T-helper 2 cell treated with Interferon-gamma antibody and Interleukin-4, amounts not matched to agents 5 μg/mL and 100 μg/mL, for 36 hours (primary cell): ENCODE data around the gene ARFIP1.
A peak's percentile ranks its signal among the peaks of the same experiment; 100 is the strongest.

ENCODE experiments used
- DNase-seq: peaks from one replicate; pipeline ENCODE4 v3.0.0; 2021; ENCODE audit warnings: low spot score
- H3K27ac Mint-ChIP-seq: one replicate; pipeline ENCODE4 v1.8.0; 2021; ENCODE audit warnings: mild to moderate bottlenecking, mixed read lengths
- H3K27me3 Mint-ChIP-seq: one replicate; pipeline ENCODE4 v1.8.0; 2021; ENCODE audit warnings: low read depth, mixed read lengths
- H3K36me3 Mint-ChIP-seq: one replicate; pipeline ENCODE4 v1.8.0; 2021; ENCODE audit warnings: low read depth, mixed read lengths
- H3K4me1 Mint-ChIP-seq: one replicate; pipeline ENCODE4 v1.8.0; 2021; ENCODE audit warnings: low read depth, mixed read lengths
- H3K4me3 Mint-ChIP-seq: one replicate; pipeline ENCODE4 v1.8.0; 2022; ENCODE audit warnings: mild to moderate bottlenecking, moderate library complexity, mixed read lengths
- H3K9me3 Mint-ChIP-seq: one replicate; pipeline ENCODE4 v1.8.0; 2021; ENCODE audit warnings: mixed read lengths

ARFIP1 gene

DNA sequence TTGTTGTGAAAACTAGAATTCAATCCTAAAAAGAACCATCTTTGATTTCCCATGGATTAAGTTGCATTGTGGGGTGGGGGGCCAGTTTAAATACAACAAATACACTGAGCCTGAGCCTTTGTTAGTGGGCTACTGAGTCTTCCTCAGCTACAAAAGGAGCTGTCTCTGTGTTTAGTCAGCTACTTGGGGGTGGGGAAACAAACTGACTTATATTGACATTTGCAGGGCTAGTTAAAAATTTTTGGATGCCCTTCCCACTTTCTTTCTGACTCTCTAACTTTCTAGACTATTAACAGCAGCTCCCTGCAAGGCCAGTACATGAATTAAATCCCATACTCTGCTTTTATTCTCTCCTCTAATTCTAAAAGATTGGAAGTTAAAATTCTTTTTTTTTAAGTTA lies 123.9 kb downstream of the ARFIP1 start:
- DNase-seq, result no peak
- H3K36me3 Mint-ChIP-seq, result peaks cover 9% of the 10 kb centered on the region

DNA sequence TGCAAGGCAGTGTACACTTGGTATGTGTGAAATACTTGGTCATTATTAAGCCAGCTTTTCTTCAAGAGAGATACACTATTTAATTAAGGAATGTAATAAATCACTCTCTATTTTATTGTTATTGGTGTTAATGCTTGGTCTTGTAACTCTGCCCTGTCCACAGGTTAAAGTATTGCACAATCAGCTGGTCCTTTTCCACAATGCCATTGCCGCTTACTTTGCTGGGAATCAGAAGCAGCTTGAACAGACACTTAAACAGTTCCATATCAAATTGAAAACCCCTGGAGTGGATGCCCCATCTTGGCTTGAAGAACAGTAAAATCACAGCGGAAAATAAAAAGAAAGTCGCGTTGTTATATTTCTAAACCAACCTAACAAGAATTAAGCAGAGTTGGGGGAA lies 130.1 kb downstream of the ARFIP1 start:
- Mint-ChIP-seq H3K27ac (no peak overlapping the region), H3K9me3 (no peaks in the 10 kb centered on the region)
- no peak for DNase-seq

More for the DNA sequence above, 123.9 kb downstream of the ARFIP1 start:
- Mint-ChIP-seq H3K27me3 (no peaks in the 10 kb centered on the region), H3K27ac (no peak overlapping the region), H3K9me3 (no peaks in the 10 kb centered on the region), H3K4me1 (no peaks in the 10 kb centered on the region), H3K4me3 (no peak overlapping the region)

DNA sequence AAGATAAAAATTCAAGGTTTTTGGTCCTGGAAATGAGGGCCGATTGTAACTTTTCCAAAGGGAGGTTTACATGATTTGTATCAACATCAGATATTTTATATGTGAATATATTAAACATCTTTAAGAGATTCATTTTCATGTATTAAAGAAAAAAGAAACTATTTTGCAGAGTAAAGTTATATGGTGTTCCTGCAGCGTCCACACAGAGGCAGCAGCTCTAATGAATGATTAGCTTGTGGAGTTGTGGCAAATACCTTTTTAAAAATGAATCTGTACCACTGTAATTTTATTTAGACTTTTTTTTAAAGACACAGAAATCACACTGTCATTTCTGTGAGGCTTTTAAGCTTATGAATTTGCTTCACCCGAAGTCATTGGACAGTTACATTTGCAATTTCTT lies 130.8 kb downstream of the ARFIP1 start:
- no peaks in the 10 kb centered on the region for H3K4me1 Mint-ChIP-seq
- H3K27me3 Mint-ChIP-seq, result no peaks in the 10 kb centered on the region
- no peak overlapping the region for H3K27ac Mint-ChIP-seq

More for the DNA sequence above, 130.1 kb downstream of the ARFIP1 start:
- H3K4me1 Mint-ChIP-seq, result no peaks in the 10 kb centered on the region
- H3K27me3 Mint-ChIP-seq, result no peaks in the 10 kb centered on the region
- H3K4me3 Mint-ChIP-seq, result no peak overlapping the region
- peaks cover 12% of the 10 kb centered on the region for H3K36me3 Mint-ChIP-seq

DNA sequence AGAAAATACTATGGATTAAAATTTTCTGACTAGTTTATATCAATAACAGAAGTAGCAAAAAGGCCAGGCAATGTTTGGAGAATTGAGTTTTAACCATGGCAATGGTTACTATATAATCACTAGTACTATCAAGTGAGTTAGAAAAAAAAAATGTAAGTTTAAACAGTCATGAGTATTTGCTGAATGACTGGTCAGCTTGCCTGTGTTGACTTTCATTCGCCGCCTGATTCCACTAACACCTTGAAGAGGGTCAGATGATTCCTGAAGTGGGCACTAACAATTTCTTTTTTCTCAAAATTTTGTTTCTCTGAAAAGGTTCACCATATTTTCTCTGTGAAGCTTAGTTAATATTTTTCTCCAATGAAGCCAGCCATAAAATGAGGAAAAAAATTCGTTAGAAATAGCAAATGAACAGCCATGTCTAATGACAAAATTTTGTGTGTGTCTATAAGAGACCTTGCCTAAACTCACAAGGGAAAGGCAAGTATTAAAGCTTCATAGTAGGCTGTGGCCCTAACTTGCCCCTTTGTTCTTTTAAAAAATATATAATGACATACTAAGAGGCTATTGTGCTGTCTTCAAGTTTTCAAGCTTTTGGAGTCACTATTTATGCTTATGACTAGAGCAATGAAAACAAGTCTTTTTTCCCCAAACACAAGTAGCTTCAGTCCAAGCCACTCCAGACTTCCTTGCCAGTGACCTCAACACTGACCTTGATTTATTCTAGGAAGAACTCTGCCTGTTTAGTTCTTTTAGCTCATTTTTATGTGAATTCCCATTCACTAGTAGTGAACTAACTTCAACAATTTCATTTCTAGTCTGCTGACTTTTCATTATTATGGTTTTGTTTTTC lies 138.0 kb downstream of the ARFIP1 start:
- H3K27ac Mint-ChIP-seq, result no peak overlapping the region
- DNase-seq, result no peak
- H3K4me1 Mint-ChIP-seq, result no peaks in the 10 kb centered on the region
- H3K9me3 Mint-ChIP-seq, result peaks cover 29% of the 10 kb centered on the region
- H3K27me3 Mint-ChIP-seq, result no peaks in the 10 kb centered on the region
- peaks cover 3% of the 10 kb centered on the region for H3K36me3 Mint-ChIP-seq
- H3K4me3 Mint-ChIP-seq, result no peak overlapping the region

More for the DNA sequence above, 130.8 kb downstream of the ARFIP1 start:
- Mint-ChIP-seq H3K36me3 (peaks cover 12% of the 10 kb centered on the region), H3K4me3 (no peak overlapping the region), H3K9me3 (no peaks in the 10 kb centered on the region)
- no peak for DNase-seq

DNA sequence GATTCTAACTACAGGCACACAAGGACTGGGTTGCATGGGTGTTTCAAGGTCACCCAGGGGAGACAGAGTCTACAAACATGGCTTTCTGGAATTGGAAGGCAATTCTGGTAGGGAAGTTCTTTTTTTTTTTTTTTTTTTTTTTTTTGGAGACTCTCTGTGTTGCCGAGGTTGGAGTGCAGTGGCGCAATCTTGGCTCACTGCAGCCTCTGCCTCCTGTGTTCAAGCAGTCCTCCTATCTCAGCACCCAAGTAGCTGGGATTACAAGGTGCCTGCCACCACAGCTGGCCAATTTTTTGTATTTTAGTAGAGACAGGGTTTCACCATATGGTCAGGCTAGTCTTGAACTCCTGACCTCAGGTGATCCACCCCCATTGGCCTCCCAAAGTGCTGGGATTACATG lies 140.1 kb downstream of the ARFIP1 start:
- Mint-ChIP-seq H3K4me1 (no peaks in the 10 kb centered on the region), H3K27me3 (no peaks in the 10 kb centered on the region), H3K36me3 (peaks cover 3% of the 10 kb centered on the region), H3K27ac (no peak overlapping the region), H3K9me3 (peaks cover 29% of the 10 kb centered on the region), H3K4me3 (no peak overlapping the region)
- no peak for DNase-seq

DNA sequence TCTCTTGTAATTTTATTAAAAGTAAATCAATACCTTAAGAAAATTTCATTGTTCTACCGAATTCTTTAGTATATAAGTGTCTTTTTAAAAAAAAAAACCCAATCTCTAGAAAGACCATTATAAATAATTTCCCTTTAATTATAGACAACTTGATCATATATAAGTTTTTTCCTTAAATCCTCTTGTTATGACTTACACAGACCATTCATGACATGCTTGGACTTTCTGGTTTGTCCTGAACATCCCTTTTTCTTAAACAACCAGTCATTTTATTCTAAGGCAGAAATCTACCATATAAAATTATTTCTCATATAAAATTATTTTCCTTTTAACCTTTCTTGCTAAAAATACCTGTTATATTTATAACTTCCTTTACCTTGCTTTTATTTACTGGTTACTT lies 141.0 kb downstream of the ARFIP1 start:
- no peak overlapping the region for H3K4me3 Mint-ChIP-seq
- H3K27me3 Mint-ChIP-seq, result no peaks in the 10 kb centered on the region
- no peak overlapping the region for H3K27ac Mint-ChIP-seq
- peaks cover 29% of the 10 kb centered on the region for H3K9me3 Mint-ChIP-seq
- H3K36me3 Mint-ChIP-seq, result peaks cover 3% of the 10 kb centered on the region
- H3K4me1 Mint-ChIP-seq, result no peaks in the 10 kb centered on the region
- no peak for DNase-seq

DNA sequence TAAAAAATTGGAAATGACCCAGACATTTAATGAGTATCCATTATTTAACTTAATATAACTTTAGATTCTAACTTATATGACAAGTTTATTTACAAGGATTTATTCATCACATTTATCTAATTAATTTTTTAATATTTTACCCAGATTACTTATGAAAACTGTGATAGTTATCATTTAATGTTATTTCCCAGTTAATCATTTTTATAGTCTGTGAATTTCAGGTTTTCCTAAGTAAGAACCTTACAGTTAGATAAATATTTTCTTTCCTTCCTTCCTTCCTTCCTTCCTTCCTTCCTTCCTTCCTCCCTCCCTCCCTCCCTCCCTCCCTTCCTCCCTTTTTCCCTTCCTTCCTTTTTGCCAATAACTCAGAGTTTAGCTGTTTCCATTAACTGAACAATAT lies 141.5 kb downstream of the ARFIP1 start:
- DNase-seq, result no peak
- peaks cover 2% of the 10 kb centered on the region for H3K27me3 Mint-ChIP-seq

DNA sequence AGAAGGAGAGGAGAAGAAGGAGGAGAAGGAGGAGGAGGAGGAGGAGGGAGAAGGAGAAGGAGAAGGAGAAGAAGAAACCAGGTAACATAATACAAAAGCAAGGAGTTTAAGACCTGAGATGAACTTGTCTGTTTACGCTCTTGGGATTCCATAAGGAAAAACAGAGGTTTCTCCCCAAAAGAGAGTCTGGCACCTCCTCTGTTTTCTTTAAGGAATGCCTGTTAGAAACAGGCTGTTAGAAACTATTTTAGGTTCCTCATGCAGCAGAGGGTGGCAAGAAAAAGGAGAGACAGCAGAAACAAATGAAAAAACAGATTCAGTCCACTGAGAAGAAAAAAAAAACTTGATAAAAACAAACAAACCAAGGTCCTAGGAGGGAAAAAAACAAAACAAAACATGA lies 146.1 kb downstream of the ARFIP1 start:
- no peaks in the 10 kb centered on the region for H3K36me3 Mint-ChIP-seq
- H3K4me1 Mint-ChIP-seq, result no peaks in the 10 kb centered on the region
- no peak overlapping the region for H3K27ac Mint-ChIP-seq
- H3K9me3 Mint-ChIP-seq, result peaks cover 8% of the 10 kb centered on the region
- no peak for DNase-seq
- no peak overlapping the region for H3K4me3 Mint-ChIP-seq
- H3K27me3 Mint-ChIP-seq, result peaks cover 25% of the 10 kb centered on the region

More for the DNA sequence above, 141.5 kb downstream of the ARFIP1 start:
- H3K4me1 Mint-ChIP-seq, result no peaks in the 10 kb centered on the region
- no peak overlapping the region for H3K27ac Mint-ChIP-seq
- H3K9me3 Mint-ChIP-seq, result peaks cover 29% of the 10 kb centered on the region
- no peak overlapping the region for H3K4me3 Mint-ChIP-seq
- H3K36me3 Mint-ChIP-seq, result peaks cover 3% of the 10 kb centered on the region

DNA sequence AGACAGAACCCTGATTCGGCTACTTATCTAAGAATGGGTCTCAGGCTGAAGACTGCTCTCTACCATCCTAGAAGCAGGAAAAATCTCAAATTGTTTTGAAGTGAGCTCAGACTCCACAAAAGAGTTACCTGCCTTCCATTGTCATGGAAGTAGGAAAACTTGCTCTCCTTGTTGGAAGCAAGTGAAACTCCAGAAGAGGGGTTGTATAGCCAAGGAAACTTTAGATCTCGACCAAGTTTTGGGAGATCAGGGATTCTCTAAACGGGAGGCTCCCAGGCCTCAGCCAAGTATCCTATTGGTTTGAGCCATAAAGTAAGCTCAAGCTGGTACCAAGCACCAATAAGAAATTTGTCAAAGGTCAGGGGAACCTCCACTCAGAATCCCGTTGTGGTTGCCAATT lies 147.2 kb downstream of the ARFIP1 start:
- DNase-seq, result no peak
- Mint-ChIP-seq H3K36me3 (no peaks in the 10 kb centered on the region), H3K27me3 (peaks cover 31% of the 10 kb centered on the region), H3K4me3 (no peak overlapping the region), H3K4me1 (no peaks in the 10 kb centered on the region), H3K27ac (no peak overlapping the region), H3K9me3 (peaks cover 1% of the 10 kb centered on the region)

DNA sequence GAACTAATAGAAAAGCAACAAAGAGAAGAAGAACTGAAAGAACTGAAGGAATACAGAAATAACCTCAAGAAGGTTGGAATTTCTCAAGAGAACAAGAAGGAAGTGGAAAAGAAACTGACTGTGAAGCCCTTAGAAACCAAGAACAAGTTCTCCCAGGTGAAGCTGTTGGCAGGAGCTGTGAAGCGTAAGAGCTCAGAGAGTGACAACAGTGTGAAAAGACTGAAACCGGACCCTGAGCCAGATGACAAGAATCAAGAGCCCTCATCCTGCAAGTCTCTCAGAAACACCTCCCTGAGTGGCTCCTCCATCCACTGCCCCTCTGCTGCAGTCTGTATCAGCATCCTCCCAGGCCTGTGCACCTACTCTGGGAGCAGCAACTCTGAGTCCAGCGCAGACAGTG lies 148.0 kb downstream of the ARFIP1 start:
- H3K9me3 Mint-ChIP-seq, result no peaks in the 10 kb centered on the region
- no peaks in the 10 kb centered on the region for H3K36me3 Mint-ChIP-seq
- no peak for DNase-seq
- H3K27ac Mint-ChIP-seq, result no peak overlapping the region
- H3K4me1 Mint-ChIP-seq, result no peaks in the 10 kb centered on the region
- peaks cover 33% of the 10 kb centered on the region for H3K27me3 Mint-ChIP-seq
- H3K4me3 Mint-ChIP-seq, result no peak overlapping the region

DNA sequence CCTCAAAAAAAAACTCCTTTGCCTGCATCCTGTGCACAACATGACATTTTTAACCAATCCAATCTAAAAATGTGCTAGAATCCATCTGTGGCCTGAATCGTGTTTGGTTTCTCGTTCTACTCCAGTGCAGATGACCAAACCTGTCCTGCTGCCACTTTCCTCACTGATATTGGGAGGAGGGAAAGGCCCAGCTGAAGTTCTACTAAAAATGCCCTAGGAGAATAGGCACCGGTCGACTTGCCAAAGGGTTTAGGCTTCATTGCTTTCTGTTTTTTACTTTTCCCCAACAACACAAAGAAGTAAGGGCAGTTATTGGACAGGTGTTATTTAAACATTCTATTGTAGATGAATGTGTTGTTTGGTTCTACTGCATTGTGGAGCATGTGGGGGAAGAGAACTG lies 148.5 kb downstream of the ARFIP1 start:
- Mint-ChIP-seq H3K4me1 (no peaks in the 10 kb centered on the region), H3K36me3 (no peaks in the 10 kb centered on the region), H3K27ac (no peak overlapping the region), H3K9me3 (no peaks in the 10 kb centered on the region), H3K27me3 (peaks cover 38% of the 10 kb centered on the region), H3K4me3 (no peak overlapping the region)
- DNase-seq, result no peak

DNA sequence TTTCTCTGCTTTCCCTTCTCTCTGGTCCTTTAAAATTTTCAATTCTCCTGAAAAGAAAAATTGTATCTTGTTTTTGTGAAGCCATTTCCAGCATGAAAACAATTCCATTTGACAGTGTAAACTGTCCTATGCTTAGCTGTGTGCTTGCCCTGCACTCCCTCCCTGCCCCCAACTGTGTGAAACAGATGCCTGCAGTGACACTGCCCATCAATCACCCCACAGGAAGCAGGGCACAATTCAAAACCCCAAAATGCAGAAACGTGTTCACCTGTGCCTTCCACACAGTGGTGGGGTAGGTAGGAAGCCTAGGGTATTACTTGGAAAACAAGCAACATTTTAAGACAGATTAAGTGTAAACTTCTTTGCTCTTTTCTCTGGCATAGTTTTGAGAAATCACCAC lies 150.1 kb downstream of the ARFIP1 start:
- DNase-seq, result no peak
- Mint-ChIP-seq H3K36me3 (no peaks in the 10 kb centered on the region), H3K4me1 (peaks cover 3% of the 10 kb centered on the region), H3K9me3 (no peaks in the 10 kb centered on the region), H3K27me3 (peaks cover 54% of the 10 kb centered on the region), H3K27ac (no peak overlapping the region), H3K4me3 (no peak overlapping the region)

DNA sequence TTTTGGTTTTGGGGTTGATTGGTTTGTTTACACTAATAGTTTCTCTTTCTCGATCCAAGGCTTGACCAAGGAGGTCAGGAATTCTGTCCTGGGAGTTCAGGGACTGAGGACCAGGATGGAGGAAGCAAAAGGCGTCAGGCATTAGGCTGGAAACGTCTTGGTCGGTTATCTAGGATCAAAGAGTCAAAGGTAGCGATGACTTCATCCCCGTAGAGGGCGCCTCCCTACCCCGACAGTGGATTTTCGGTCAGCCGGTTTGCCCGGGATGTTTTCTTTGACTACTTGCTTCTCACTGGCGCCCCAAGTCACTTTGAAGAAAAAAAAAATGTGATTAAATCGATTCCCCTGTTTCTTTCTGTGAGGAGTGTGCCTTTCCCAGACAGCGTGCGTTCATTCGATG lies 155.4 kb downstream of the ARFIP1 start:
- no peak overlapping the region for H3K27ac Mint-ChIP-seq
- H3K4me3 Mint-ChIP-seq, result peak overlapping the region; percentile 72
- H3K4me1 Mint-ChIP-seq, result peaks cover 18% of the 10 kb centered on the region
- H3K9me3 Mint-ChIP-seq, result no peaks in the 10 kb centered on the region
- peaks cover 67% of the 10 kb centered on the region for H3K27me3 Mint-ChIP-seq
- H3K36me3 Mint-ChIP-seq, result peaks cover 3% of the 10 kb centered on the region
- DNase-seq, result no peak

DNA sequence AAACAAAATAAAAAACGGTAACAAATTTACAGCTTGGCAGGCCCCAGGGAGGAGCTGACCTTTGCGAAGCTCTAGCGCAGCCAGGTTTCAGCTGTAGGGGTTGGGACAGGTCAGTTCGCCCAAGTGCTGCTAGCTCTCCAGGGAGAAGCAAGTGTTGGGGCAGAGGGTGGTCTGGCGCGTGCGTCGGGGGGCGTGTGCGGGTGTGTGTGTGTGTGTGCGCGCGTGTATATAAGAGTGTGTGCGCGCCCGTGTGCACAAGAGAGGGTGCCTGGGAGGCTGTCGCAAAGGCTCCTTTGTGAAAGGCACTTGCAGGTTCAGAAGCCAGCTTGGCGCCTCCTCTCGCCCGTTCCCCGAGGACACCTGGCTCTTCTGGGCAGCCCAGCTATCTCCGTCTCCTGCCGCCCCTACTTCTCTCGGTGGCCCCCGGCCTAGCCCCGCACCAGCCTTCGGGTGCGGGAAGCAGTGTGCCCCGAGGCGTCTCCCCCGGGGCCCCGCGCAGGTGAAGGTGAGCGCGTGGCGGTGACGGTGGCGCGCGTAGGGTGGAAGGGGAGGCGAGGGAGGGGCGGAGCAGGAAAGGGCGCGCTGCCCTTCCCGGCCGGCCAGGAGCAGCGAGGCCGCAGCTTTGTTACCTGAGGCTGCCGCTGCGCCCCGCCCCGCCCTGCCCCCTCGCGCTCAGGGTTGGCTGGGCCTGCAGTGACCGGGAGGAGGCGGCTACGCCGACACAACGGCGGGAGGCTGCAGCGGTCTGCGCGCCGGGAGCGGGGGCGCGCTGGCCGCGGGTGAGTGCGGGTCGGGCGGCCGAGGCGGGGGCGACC lies 156.1 kb downstream of the ARFIP1 start, which contains the start of gene FHDC1:
FHDC1 (plus strand) TSS at position 693 of the 815 bp plus-strand sequence. CDS start 6,735 bp downstream, outside the sequence.
- peak within 1 kb of the TSS; percentile 72 for H3K4me3 Mint-ChIP-seq
- peaks cover 18% of the 10 kb centered on the region for H3K4me1 Mint-ChIP-seq
- DNase-seq, result peak; percentile 14
- no peaks in the 10 kb centered on the region for H3K9me3 Mint-ChIP-seq
- H3K27ac Mint-ChIP-seq, result no peak within 1 kb of the TSS
- peaks cover 3% of the 10 kb centered on the region for H3K36me3 Mint-ChIP-seq
- peaks cover 68% of the 10 kb centered on the region for H3K27me3 Mint-ChIP-seq
